ENCODE data around the gene PEX14.

Gene PEX14

GRCh38 chr1:10553118-10553517 lies 78.4 kb downstream of the PEX14 start:
- no peak for DNase-seq

- DNase-seq, result peak; percentile 21
Observed at GRCh38 chr1:10555635-10556429, 81.1 kb downstream of the PEX14 start.

- no peak for DNase-seq
Observed at GRCh38 chr1:10556430-10557005, 81.8 kb downstream of the PEX14 start.

- DNase-seq, result no peak
Observed at GRCh38 chr1:10557714-10558113, 83.0 kb downstream of the PEX14 start.

- DNase-seq, result no peak
Observed at GRCh38 chr1:10559386-10559785, 84.6 kb downstream of the PEX14 start.

GRCh38 chr1:10561497-10561896 lies 86.7 kb downstream of the PEX14 start:
- no peak for DNase-seq

GRCh38 chr1:10561955-10562354 lies 87.2 kb downstream of the PEX14 start:
- no peak for DNase-seq

GRCh38 chr1:10564063-10564462 lies 89.3 kb downstream of the PEX14 start:
- no peak for DNase-seq

GRCh38 chr1:10569531-10569930 lies 94.8 kb downstream of the PEX14 start:
- DNase-seq, result no peak

GRCh38 chr1:10575616-10576015 lies 100.9 kb downstream of the PEX14 start:
- DNase-seq, result no peak

GRCh38 chr1:10578070-10578469 lies 103.3 kb downstream of the PEX14 start:
- DNase-seq, result no peak

- no peak for DNase-seq
Observed at GRCh38 chr1:10583641-10584040, 108.9 kb downstream of the PEX14 start.

- no peak for DNase-seq
Observed at GRCh38 chr1:10585242-10585641, 110.5 kb downstream of the PEX14 start.

GRCh38 chr1:10586125-10586524 lies 111.4 kb downstream of the PEX14 start:
- no peak for DNase-seq

GRCh38 chr1:10588640-10589039 lies 113.9 kb downstream of the PEX14 start:
- no peak for DNase-seq

GRCh38 chr1:10589074-10589473 lies 114.3 kb downstream of the PEX14 start:
- DNase-seq, result no peak

- DNase-seq, result no peak
Observed at GRCh38 chr1:10591010-10591409, 116.3 kb downstream of the PEX14 start.

- no peak for DNase-seq
Observed at GRCh38 chr1:10592373-10592772, 117.6 kb downstream of the PEX14 start.

- no peak for DNase-seq
Observed at GRCh38 chr1:10593750-10594149, 119.0 kb downstream of the PEX14 start.

- DNase-seq, result no peak
Observed at GRCh38 chr1:10594595-10595223, 120.0 kb downstream of the PEX14 start.

- DNase-seq, result no peak
Observed at GRCh38 chr1:10596780-10597179, 122.0 kb downstream of the PEX14 start.

GRCh38 chr1:10597492-10598388 lies 123.0 kb downstream of the PEX14 start:
- no peak for DNase-seq

- DNase-seq, result no peak
Observed at GRCh38 chr1:10598389-10598702, 123.6 kb downstream of the PEX14 start.
